MM.1S (cell line): ENCODE data around the gene DDB1.
A peak's percentile ranks its signal among the peaks of the same experiment; 100 is the strongest.

ENCODE experiments used
- DNase-seq: peaks from one replicate; pipeline ENCODE4 v3.0.0-alpha.2; 2015
- H2AFZ ChIP-seq: fragments of 300-600 bp; sonication (generic); 2 replicates; pipeline ENCODE4 v1.6.0; 2016; ENCODE audit warnings: antibody characterized with exemption, low read length
- H3F3A ChIP-seq: fragments of 300-600 bp; sonication (generic); 2 replicates; pipeline ENCODE4 v1.6.1; 2016; ENCODE audit warnings: mild to moderate bottlenecking, antibody characterized with exemption, low read length, moderate library complexity, mixed read lengths; ENCODE audit not compliant: insufficient read depth
- H3K27ac ChIP-seq: fragments of 300-600 bp; sonication (generic); 2 replicates; pipeline ENCODE4 v1.5.1; 2016; ENCODE audit warnings: mild to moderate bottlenecking, low read length
- H3K27me3 ChIP-seq: fragments of 300-600 bp; sonication (generic); replicated peaks from 2 replicates; pipeline ENCODE4 v1.6.0; 2016; ENCODE audit warnings: low read length; ENCODE audit not compliant: insufficient read depth
- H3K36me3 ChIP-seq: fragments of 300-600 bp; sonication (generic); replicated peaks from 2 replicates; pipeline ENCODE4 v1.6.1; 2016; ENCODE audit warnings: mild to moderate bottlenecking, low read length, mixed read lengths; ENCODE audit not compliant: insufficient read depth
- H3K4me1 ChIP-seq: fragments of 300-600 bp; sonication (generic); 2 replicates; pipeline ENCODE4 v1.6.1; 2016; ENCODE audit warnings: low read length, mixed read lengths
- H3K4me2 ChIP-seq: fragments of 300-600 bp; sonication (generic); 2 replicates; pipeline ENCODE4 v1.6.0; 2016; ENCODE audit warnings: low read depth, low read length
- H3K4me3 ChIP-seq: fragments of 300-600 bp; sonication (generic); 2 replicates; pipeline ENCODE4 v1.5.1; 2016; ENCODE audit warnings: low read length, mixed read lengths
- H3K79me2 ChIP-seq: fragments of 300-600 bp; sonication (generic); 2 replicates; pipeline ENCODE4 v1.6.1; 2016; ENCODE audit warnings: mixed run types, low read length, mixed read lengths
- H3K9ac ChIP-seq: fragments of 300-600 bp; sonication (generic); 2 replicates; pipeline ENCODE4 v1.6.1; 2016; ENCODE audit warnings: low read length, mixed read lengths
- H3K9me2 ChIP-seq: fragments of 300-600 bp; sonication (generic); replicated peaks from 2 replicates; pipeline ENCODE4 v1.6.1; 2016; ENCODE audit warnings: mild to moderate bottlenecking, low read length, mixed read lengths; ENCODE audit not compliant: insufficient read depth
- H3K9me3 ChIP-seq: fragments of 300-600 bp; sonication (generic); replicated peaks from 2 replicates; pipeline ENCODE4 v1.6.1; 2016; ENCODE audit warnings: mild to moderate bottlenecking, low read length, mixed read lengths; ENCODE audit not compliant: insufficient read depth
- H4K20me1 ChIP-seq: fragments of 300-600 bp; sonication (generic); 2 replicates; pipeline ENCODE4 v1.6.1; 2016; ENCODE audit warnings: mild to moderate bottlenecking, low read length, moderate library complexity, mixed read lengths; ENCODE audit not compliant: insufficient read depth
- EZH2 ChIP-seq: fragments of 300-600 bp; sonication (generic); optimal IDR thresholded peaks from 2 replicates; pipeline ENCODE3; 2017; ENCODE audit warnings: low read depth, mild to moderate bottlenecking, antibody characterized with exemption, low read length, mixed read lengths
- EZH2phosphoT487 ChIP-seq: fragments of 300-600 bp; sonication (generic); IDR thresholded peaks from 2 replicates; pipeline ENCODE4 v1.6.1; 2018; ENCODE audit warnings: antibody characterized with exemption, low read length
- TF ChIP-seq, protein P1 (sequence below): fragments of 300-600 bp; sonication (generic); IDR thresholded peaks from 2 replicates; pipeline ENCODE4 v1.5.1; 2016; ENCODE audit warnings: antibody characterized with exemption, low read length, mixed read lengths

DDB1 gene

GRCh38 chr11:61358566-61358965 lies 25.7 kb upstream of the DDB1 start:
- no peaks in the 10 kb centered on the region for H3K9me2 ChIP-seq
- no peaks in the 10 kb centered on the region for H3K9me3 ChIP-seq
- no peak overlapping the region for H3K4me2 ChIP-seq
- no peaks in the 10 kb centered on the region for H3K27me3 ChIP-seq
- H3K36me3 ChIP-seq, result no peaks in the 10 kb centered on the region
- H3K4me1 ChIP-seq, result peaks cover 14% of the 10 kb centered on the region; the same call in 1 of the 2 replicates
- no peak overlapping the region for H3K27ac ChIP-seq
- no peak overlapping the region for H3K9ac ChIP-seq
- DNase-seq, result no peak
- H4K20me1 ChIP-seq, result no peaks in the 10 kb centered on the region
- peaks cover 23% of the 10 kb centered on the region for H3K79me2 ChIP-seq
- no peak overlapping the region for H2AFZ ChIP-seq
- H3F3A ChIP-seq, result peaks cover 10% of the 10 kb centered on the region; the same call in 1 of the 2 replicates
- TF ChIP-seq, protein P1, sequence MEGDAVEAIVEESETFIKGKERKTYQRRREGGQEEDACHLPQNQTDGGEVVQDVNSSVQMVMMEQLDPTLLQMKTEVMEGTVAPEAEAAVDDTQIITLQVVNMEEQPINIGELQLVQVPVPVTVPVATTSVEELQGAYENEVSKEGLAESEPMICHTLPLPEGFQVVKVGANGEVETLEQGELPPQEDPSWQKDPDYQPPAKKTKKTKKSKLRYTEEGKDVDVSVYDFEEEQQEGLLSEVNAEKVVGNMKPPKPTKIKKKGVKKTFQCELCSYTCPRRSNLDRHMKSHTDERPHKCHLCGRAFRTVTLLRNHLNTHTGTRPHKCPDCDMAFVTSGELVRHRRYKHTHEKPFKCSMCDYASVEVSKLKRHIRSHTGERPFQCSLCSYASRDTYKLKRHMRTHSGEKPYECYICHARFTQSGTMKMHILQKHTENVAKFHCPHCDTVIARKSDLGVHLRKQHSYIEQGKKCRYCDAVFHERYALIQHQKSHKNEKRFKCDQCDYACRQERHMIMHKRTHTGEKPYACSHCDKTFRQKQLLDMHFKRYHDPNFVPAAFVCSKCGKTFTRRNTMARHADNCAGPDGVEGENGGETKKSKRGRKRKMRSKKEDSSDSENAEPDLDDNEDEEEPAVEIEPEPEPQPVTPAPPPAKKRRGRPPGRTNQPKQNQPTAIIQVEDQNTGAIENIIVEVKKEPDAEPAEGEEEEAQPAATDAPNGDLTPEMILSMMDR, result no peak
- no peak for TF ChIP-seq EZH2
- no peak for TF ChIP-seq EZH2phosphoT487
- no peak overlapping the region for H3K4me3 ChIP-seq

DNA sequence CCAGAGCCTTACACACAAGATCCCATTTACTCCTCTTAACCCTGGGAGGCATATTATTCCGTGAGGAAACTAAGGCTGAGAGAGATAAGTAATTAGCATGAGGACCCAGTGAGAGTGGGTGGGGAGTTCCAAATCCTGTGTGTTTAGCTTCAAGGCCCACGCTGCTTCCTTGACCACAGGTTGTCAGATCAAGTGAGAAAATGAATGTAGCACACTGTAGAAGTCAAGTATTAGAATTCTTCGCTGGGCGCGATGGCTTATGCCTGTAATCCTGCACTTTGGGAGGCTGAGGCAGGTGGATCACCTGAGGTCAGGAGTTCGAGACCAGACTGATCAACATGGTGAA lies 25.0 kb upstream of the DDB1 start:
- Histone ChIP-seq H3K4me3 (no peak overlapping the region), H3K36me3 (no peaks in the 10 kb centered on the region), H3F3A (peaks cover 10% of the 10 kb centered on the region; the same call in 1 of the 2 replicates), H3K9ac (no peak overlapping the region), H3K9me3 (no peaks in the 10 kb centered on the region), H2AFZ (no peak overlapping the region), H3K4me2 (no peak overlapping the region), H3K27ac (no peak overlapping the region), H3K4me1 (peaks cover 10% of the 10 kb centered on the region; the same call in 1 of the 2 replicates), H3K27me3 (no peaks in the 10 kb centered on the region), H3K9me2 (no peaks in the 10 kb centered on the region), H3K79me2 (peaks cover 16% of the 10 kb centered on the region), H4K20me1 (no peaks in the 10 kb centered on the region)
- no peak for DNase-seq
- TF ChIP-seq EZH2 (no peak), EZH2phosphoT487 (no peak)
- TF ChIP-seq, protein P1, result no peak

DNA sequence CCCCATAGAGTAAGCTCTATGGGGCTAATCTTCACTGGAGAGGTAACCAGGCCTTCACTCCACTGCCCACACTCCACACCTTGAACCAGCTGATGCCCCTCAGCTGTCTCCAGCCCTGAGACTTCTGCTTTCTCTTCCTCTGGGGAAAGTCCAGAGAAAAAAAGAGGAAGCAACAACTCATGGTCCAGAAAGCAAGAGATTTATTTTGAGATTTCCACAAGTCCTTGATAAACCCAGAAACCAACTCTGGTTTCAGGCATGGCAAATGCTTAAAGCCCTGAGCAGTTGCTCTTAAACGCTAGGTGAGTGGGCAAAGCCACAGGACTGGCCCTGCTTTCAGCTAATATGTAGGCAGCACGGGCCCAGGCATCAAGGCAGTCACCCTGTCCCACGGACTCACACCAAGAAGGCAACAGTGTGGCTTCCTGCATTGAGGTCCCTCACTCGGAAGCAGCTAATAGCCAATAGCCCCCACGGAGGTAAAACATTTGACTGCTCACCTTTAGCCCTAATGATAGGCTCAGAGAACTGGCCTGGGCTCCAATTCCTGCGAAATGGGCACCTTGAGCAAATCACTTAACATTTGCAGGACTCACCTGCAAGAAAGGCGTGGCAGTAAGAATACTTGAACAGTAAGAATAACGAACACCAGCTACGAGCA lies 24.5 kb upstream of the DDB1 start:
- Histone ChIP-seq H3K4me2 (no peak overlapping the region), H4K20me1 (no peaks in the 10 kb centered on the region), H3K9me3 (no peaks in the 10 kb centered on the region), H3K79me2 (peaks cover 11% of the 10 kb centered on the region), H3K4me1 (peaks cover 10% of the 10 kb centered on the region; the same call in 1 of the 2 replicates), H3K27me3 (no peaks in the 10 kb centered on the region), H3K4me3 (no peak overlapping the region), H3K9ac (no peak overlapping the region), H3F3A (peaks cover 10% of the 10 kb centered on the region; the same call in 1 of the 2 replicates), H3K9me2 (no peaks in the 10 kb centered on the region), H3K36me3 (no peaks in the 10 kb centered on the region), H3K27ac (peak overlapping the region; percentile 4; the same call in 1 of the 2 replicates), H2AFZ (no peak overlapping the region)
- no peak for DNase-seq
- TF ChIP-seq EZH2 (no peak), EZH2phosphoT487 (no peak)
- TF ChIP-seq, protein P1, result no peak
